AG10803 (cell line): ENCODE measurements around the gene SSTR4.

Source experiments
- DNase-seq: peaks from one replicate; pipeline ENCODE4 v3.0.0; 2010; ENCODE audit warnings: low read depth
- H3K4me3 ChIP-seq: 2 replicates; pipeline ENCODE4 v1.5.1; 2011; ENCODE audit warnings: mild to moderate bottlenecking, low read length, control low read depth
- CTCF ChIP-seq: conservative IDR thresholded peaks from 2 replicates; pipeline ENCODE4 v1.5.1; 2011; ENCODE audit warnings: mild to moderate bottlenecking, low read length, control low read depth, inconsistent platforms

The SSTR4 gene

DNA sequence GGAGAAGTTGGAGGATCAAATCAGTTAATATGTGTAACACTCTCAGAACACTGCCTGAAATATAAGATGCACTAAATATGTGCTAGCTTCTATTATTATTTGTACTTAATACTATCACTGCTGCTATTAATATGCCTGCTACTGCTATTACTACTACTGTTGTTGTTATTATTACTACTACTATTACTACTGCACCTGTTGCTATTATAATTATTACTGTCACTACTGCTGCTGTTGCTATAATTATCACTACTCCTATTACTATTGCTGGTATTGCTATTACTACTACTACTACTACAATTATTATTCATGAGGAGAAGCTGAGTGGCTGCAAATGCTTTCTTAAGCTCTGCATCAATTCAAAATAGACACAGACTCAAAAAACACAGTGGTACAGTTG lies 16.7 kb upstream of the SSTR4 start:
- no peak for DNase-seq
- TF ChIP-seq CTCF, result no peak
- no peak overlapping the region for H3K4me3 ChIP-seq

DNA sequence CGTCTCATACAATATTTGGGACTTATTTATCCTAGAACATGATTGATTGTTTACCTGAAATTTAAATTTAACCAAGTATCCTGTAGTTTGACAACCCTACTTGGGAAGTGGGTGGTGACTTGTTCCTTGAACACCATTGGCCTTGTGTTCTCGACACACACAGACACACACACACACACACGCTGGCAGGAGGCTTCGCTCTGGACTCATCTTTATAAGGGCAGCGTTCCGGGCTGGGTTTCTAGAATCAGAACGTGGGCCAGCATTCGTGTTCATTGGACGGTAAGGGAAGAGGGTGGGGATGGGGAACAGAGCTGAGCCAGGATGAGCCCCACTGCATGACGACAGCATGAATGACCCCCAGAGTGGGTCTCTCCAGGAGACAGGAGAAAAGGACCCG lies 16.2 kb upstream of the SSTR4 start:
- no peak for TF ChIP-seq CTCF
- H3K4me3 ChIP-seq, result no peak overlapping the region
- no peak for DNase-seq

GRCh38 chr20:23019403-23019802 lies 15.7 kb upstream of the SSTR4 start:
- no peak overlapping the region for H3K4me3 ChIP-seq
- no peak for DNase-seq
- TF ChIP-seq CTCF, result no peak

GRCh38 chr20:23020230-23021018 lies 14.7 kb upstream of the SSTR4 start:
- no peak for DNase-seq
- no peak for TF ChIP-seq CTCF
- no peak overlapping the region for H3K4me3 ChIP-seq

- DNase-seq, result no peak
- no peak; the same call in 1 of the 2 replicates for TF ChIP-seq CTCF
- no peak overlapping the region for H3K4me3 ChIP-seq
Measured at GRCh38 chr20:23021541-23021940, 13.6 kb upstream of the SSTR4 start.

GRCh38 chr20:23021951-23022350 lies 13.2 kb upstream of the SSTR4 start:
- DNase-seq, result no peak
- no peak overlapping the region for H3K4me3 ChIP-seq
- TF ChIP-seq CTCF, result no peak

DNA sequence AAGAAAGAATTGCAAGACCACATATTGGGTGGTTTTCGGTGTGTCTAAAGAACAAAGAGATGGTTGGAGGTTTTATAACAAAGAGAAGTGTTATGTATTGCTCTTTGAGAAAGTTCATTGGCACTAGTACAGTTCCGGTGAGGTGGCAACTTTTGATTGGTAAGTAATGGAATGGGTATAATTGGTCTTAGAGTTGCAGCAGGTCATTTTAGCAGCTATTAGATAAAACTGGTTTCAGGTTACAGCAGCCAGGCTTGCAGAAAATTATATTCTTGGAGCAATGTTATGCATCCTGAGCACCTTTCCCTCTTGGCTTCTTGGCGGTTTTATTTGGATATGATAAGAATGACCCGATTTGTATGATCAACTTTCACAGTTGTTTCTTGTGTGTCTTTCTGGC lies 12.3 kb upstream of the SSTR4 start:
- H3K4me3 ChIP-seq, result no peak overlapping the region
- DNase-seq, result no peak
- no peak for TF ChIP-seq CTCF
